Posterior vena cava (tissue), 2 donors: ENCODE data around the gene FTCDNL1. TPM values are rescaled to one million over a fixed set of nuclear protein-coding genes. Genes with fewer than 3 reads are reported as not detected.

ENCODE experiments used
- DNase-seq: peaks from one replicate; pipeline ENCODE4 v3.0.0-alpha.2; 2020; ENCODE audit warnings: low spot score
- intact Hi-C, 2 donors: fragments of 100-400 bp; cut with DNase I; formaldehyde crosslinking; loops; one replicate each; pipeline versions ENCODE4 v1.14.1 to v1.14.2; 2022 to 2023
- total RNA-seq, 2 donors: library from RNA; stranded (reverse); fragmentation: NEBNext Ultra II Directional; extraction: Animal tissue kit (Norgen Biotek cat#: 25700); gene quantifications; one replicate each; pipeline ENCODE4 v1.2.1, GENCODE V29; 2021
- donor health status: DM: yes; HTN: yes; CAD: no.
- donor health status: DM: yes; HTN: yes; CAD: no.

The FTCDNL1 gene
- total RNA-seq, 2 donors from 2014 or later, result 1.1 to 1.6 TPM

DNA sequence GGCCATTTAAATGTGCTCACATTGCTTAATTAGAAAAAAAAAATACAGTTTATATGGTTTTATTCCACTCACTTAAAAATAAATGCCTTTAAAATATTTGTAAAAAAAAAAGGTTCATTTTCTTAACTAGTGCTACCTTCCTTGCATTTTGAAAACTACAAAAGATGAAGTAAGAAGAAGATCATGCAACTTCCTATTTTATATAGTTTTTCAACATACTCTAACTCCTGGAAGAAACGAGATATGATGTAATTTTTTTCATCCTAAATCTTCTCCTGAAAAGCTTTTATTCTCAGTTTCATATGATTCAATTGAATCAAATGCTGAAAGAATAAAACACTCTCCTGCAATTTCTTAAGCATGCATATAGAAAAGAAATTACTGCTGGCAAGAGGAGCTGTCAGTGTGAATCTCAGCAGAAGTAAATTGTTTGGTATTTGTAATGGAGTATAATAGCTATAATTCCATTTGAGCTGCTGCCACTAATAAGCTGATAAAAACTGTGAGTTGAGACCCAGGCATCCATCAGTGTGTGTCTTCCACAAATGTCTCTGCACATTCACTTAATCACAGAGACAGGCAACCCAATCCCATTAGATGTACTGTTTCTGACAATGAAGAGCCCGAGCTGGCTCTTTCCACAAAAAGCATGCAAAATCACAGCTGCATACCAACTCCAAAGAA, 3.7 kb downstream of the FTCDNL1 start:
- intact Hi-C loops, result no loop called here

DNA sequence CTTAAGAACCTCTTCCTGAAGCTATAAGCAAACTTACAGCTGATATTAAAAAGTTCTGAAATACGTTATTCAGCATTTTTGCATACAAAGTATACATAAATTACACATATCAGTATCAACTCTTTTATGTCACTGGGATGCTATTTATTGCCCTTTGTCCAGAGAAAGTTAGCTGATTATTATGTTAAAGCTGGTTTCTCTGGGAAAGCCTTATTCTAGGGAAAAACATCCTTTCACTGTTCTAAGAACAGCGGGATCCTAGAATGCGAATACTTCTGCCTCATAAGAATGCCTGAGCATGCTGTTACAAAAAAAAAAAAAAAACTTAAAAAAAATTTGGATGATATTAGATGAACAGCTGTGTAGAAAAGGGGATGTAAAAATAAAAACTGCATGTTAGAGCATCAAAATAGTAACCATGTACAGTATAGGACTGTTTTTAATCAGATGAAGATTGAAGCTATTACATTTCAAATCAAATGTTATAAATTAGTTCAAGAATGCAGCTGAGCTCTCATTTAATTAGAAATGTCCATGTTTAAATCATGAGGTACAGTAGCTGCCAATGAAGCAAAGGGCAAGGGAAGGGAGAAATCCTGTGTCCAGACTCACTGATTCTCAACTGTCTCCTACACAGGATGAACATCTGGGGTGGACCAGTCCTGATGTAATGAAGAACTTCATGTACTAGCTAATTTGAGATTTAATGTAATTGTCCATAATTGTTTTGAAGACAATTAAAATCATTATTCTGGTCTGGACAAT, 8.2 kb downstream of the FTCDNL1 start:
- intact Hi-C loops, result no loop called here
- DNase-seq, result no peak

More for the DNA sequence above, 3.7 kb downstream of the FTCDNL1 start:
- no peak for DNase-seq

DNA sequence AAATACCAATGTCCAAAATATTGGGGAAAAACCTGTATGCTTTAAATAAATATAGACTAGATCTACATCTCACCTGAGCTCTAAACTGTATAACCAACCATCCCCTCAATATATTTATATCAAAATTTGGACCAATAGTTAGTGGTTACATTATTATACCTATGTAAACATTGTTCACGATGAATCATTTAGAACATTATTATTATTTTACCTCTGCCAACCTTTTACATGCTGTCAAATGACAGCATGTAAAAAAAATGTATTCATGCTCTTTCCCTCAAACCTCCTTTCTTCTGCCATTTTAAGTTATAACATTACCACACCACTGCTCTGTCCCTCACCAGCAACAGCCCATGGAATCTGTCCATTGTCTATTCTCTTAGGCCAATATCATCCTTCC, 9.6 kb downstream of the FTCDNL1 start:
- no peak for DNase-seq
- intact Hi-C loops, result no loop called here

DNA sequence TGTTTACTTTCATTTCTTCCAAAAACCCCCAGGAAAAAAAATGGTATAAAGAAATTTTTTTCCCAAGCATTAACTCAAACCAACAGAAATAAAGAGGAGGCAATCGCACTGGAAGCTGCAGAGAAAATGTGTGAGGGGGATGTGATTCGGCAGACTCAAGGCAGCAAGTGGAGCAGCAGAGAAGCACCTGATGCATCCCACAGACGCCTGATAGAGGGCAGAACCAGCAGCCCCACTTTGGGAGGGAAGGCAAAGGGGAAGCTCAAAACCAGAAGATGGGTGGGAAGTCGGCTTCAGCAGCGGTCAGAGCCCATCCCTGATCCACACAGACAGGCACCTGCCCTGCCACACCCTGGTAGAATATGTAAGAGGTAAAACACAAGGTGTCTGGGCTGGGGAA, 12.6 kb downstream of the FTCDNL1 start:
- no peak for DNase-seq
- intact Hi-C loops, result no loop called here

DNA sequence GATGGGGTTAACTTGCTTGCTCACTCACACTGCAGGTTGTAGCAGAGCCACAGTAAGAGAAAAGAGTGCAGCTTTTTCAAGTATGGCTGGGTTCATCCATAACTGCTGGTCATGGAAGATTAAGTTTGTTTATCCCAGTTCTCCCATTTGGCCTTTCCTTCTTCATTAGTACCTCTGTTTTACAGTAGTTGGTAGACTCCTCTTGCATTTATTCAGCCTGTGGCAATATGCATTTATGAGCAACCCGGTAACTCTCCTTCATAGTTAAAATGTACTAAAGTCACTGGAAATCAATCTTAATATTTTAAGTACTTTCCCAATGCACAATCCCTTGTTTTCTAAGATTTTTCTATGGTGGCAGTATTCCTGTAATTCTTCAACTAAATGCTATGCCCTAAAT, 14.0 kb downstream of the FTCDNL1 start:
- no peak for DNase-seq
- intact Hi-C loops, result no loop called here

DNA sequence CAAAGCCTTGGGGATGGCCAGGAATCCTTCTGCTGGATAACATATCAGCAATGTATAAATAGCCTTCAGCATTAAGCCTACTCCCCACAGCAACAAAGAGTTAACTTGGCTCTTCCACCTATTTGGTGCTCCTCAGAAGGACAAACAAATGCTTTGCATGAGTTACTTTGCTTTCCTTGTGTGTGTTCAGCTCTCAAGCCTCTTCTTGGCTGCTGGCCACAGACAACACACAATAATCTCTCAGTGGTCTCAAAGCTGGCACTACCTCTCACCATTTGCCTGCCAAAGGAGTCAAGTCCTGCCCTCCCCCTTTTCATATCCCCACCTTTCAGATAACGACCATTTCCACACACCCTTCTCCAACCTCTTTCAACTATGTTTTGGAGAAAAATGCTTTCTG, 17.5 kb downstream of the FTCDNL1 start:
- intact Hi-C loops, result no loop called here
- DNase-seq, result no peak

DNA sequence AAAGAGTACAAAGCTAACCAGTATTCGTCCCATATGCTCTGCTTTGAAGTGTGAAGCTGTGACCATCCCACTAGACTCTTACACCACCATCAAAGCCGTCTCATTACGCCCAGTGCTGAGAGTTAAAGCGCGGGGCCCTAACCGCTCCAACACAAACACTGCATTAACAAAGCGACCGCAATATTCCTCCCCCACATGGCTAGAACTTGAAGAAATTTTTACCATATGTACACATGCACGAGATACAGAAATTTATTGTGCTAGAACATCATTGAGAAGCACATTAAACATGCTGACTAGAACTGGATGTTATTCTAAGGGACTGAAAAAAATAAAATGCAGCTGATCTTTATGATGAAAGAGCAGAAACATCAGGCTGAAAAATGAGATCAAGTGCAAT, 20.5 kb downstream of the FTCDNL1 start:
- intact Hi-C loops, result no loop called here
- no peak for DNase-seq

DNA sequence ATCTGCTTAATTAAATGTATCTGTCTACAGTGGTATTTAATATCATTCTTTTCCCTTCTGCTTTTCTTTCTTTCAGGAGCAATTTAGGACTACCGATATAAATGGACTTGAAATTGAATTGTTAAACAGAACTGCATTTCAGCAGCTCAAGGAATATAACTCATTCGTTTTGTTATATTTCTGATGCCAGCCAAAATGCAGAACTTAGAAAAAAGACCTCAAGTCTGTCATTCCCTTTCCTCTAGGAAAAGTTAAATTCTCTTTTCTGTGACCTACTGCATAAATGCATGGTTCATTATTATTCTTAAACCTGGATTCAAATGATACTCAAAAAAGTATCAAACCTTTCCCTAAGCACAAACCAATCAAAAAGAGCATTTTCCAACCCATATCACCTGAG, 21.4 kb downstream of the FTCDNL1 start:
- intact Hi-C loops, result loop anchor here in 1 of 2 donors (10.0 kb wide), 1 partner anchor 1435 kb away; the partner anchor contains the start of gene CASP8
- DNase-seq, result no peak

DNA sequence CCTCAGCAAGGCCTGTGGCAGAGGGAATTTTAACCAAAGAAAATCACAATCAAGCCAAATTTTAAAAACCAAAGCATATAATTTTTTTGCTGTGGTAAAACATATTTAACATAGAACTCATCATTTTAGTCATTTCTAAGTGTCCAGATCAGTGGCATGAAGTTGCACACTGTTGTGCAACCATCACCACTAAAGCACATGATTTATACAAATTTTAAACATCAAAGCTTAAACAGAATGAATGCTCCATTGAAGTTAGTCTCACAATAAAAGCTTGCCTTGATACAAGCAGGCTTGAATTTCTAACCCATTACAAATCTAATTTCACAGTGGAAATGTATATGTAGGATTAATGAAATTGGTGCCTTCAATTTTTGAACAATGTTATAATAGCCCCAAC, 31.2 kb downstream of the FTCDNL1 start:
- intact Hi-C loops, result loop anchor here in 1 of 2 donors (10.0 kb wide), 1 partner anchor 1445 kb away; the partner anchor contains the start of gene CASP8
- no peak for DNase-seq

DNA sequence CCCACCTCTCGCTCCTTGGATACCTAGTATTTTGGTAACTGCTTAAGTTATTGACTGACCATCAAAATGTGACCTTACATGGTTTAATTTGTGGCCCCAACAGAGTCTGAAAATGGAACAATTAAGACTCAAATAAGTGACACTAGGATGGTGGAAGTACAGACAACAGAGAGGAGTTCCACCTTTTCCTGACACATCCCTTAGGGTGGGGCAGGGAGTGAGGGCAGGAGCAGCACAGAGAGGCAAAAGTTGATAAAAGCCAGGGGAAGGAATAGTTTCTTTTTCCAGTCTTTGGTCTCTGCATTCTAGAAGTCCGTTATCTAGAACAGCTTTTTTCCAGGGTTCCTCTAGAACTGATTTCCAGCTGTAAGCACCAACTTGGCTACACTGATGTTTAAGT, 32.2 kb downstream of the FTCDNL1 start:
- DNase-seq, result no peak
- intact Hi-C loops, result no loop called here

DNA sequence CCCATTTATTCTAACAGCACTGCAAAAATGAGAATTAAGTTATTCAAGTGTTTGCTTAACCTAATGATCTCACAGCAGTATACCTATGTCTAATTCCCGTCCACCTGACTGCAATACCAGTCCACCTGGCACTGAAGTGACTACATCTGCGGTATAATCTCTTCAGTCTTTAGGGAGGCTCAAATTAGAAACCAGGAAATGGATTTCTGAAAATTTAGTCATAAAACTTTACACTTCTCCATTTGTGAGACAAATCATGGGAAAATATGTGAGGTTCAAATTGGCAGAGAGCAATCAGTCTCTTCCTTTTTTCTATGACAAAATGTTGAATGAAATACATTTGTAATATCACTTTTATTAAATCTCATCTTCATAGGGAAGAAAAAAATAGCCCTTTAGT, 33.0 kb downstream of the FTCDNL1 start:
- intact Hi-C loops, result no loop called here
- DNase-seq, result no peak

DNA sequence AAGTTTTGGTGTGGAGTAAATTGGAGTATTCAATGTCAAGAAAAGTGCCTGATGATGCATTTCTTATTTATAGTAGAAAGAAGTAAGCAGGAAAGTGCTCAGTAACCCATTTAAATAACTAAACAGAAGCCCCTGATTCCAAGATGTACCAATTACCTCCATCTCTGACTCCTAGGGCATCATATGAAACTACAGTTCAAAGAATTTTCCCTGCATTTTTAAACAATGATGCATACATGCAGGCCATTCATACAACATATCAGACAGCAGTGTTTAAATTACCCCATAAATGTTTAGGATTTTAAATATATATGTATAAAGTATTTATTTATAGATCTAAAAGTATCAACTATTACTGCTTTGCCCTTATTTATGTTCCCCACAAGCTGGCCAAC, 36.2 kb downstream of the FTCDNL1 start:
- intact Hi-C loops, result no loop called here
- DNase-seq, result no peak

DNA sequence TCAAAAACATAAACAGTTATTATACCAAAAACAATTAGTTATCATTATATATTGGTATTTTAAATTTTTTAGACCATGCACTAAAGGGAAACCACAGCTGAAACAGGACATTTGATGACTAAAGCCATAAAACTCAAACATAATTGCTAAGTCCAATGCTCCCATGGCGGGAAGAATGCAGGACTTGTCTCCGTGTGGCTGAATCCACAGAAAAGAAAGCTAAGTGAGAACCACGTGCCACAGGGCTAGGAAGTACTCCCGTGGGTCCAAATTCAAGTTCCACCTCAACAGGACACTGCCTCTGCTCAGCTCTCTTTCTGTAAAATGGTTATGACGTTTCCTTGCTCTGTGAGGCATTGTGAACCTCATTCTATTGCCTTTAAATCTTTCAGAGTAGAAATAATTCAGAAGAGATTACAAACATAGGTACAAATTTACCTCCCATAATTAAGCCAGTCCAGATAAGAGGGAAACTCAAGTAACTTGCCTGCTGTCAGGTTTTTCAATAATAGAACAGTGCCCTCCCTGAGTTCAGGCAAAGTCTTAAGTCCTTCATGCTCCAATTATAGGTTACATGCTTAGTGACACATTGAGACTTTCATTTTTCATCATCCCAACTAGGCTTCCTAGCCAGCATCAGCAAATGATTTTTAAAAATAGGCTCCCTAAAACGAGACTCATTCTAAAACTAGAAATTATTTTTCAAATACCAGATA, 36.7 kb downstream of the FTCDNL1 start:
- DNase-seq, result no peak
- intact Hi-C loops, result no loop called here

DNA sequence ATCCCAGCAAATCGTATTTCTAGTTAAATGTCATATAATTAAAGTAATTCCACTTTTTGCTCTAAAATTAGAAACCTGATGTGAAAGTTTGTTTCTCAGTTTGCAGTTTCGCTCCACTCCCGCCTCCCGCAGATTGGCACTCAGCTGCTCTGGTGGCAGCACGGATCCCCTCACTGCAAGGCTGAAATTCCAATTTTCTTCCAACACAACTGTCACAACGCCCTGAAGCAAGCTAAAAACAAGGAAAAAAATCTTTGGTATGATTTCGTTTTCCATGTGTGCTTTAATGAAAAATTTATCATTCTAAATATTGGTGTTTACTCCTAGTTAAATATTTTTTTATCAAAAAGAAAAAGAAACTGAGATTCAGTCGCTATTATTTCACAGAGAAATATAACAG, 38.5 kb downstream of the FTCDNL1 start:
- DNase-seq, result no peak
- intact Hi-C loops, result no loop called here

DNA sequence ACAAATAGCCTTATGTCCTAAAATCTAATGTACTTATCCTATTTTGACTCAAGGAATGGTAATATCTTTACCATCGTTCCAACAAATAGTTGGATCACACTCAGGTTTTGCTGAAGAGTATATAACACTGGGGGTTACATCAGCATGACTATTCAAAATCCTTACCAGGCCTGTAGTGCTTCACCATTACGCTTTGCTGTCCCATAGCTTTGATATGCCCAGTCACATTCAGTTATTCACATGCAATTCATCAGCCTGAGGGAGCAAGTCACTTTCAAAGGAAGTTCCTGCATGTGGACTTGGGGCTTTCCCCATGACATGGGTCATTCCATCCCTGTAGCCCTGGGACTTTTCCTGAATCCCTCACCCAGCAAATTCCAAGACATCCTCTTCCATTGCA, 39.6 kb downstream of the FTCDNL1 start:
- DNase-seq, result no peak
- intact Hi-C loops, result no loop called here

DNA sequence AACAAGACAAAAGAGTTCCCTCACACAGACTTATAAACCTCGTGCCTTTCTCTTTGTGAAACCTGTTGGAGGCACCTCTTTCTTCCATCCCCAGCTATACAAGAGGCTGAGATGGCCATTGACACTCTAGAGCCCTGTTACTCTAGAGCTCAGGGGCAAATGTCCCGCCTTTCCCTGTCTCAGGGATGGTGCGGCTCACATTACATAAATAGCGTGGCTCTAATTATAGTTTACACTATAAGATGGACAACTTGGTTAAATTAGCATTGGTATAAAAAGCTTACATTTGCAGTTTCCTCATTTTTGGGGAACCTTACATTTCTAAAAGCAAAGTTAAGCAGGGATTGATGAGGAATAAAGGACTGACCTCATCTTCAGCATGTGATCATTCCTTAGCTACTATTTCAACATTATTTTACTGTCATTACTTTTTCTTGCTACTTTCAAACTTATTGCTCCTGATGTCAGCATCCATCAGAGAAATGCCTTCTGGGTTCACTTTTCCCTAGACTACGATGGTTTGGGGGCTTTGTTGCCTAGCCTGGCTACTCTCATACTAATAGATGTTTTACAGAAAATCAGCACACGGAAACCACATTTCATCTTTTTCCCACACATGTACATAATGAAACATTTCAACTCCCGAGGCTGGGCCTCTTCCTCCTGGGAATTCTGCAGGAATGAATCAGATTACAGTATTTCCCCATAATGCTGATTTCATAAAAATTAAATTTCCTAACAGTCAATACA, 40.4 kb downstream of the FTCDNL1 start:
- DNase-seq, result no peak
- intact Hi-C loops, result no loop called here

DNA sequence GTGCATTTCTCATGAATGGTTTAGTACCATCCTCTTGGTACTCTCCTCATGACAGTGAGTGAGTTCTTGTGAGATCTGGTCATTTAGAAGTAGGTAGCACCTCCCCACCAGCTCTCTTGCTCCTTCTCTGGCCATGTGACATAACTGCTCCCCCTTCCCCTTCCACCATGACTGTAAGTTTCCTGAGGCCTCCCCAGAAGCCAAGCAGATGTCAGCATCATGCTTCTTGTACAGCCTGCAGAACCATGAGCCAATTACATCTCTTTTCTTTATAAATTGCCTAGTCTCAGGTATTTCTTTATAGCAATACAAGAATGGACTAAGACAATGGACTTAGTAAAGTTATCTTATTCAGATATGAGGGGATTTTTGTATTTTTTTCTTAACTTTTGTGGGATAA, 43.0 kb downstream of the FTCDNL1 start:
- no peak for DNase-seq
- intact Hi-C loops, result no loop called here

DNA sequence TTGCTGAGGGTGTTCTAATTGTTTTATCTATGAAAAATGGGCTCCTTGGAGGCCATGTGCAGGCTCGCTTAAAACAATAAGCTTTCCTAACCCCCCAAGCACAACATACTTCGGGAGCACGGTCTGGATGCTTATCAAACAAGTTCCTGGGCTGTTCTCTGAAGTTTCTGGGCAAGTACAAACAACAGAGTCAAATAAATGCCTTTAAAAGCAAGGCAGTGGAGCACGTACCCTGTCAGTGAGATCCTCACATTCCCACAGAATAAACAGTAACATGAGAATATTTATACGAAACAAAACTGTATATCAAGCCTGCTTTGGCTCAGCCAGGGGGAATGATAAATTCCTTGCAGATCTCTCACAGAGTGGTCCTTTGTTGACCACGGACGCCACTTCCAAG, 44.8 kb downstream of the FTCDNL1 start:
- intact Hi-C loops, result no loop called here
- no peak for DNase-seq

DNA sequence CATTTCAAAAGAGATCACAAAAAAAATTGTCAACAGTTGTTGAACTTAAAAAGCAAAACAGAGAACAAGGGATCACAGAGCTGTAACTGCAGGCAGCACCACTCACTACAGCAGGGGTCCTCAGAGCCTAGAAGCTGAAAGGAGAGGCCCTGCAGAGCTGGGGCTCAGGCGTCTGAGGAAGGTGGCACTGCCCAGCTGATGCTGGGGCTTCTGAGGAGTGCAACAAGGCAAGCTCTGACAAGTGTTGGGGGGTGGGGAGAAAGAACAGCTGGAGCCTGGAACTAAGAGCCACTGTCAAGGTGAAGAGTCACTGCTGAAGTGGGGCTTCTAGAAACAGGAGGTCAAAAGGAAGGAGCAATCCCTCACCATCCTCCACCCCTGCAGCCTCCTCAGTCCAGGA, 46.2 kb downstream of the FTCDNL1 start:
- DNase-seq, result no peak
- intact Hi-C loops, result no loop called here
